ENCODE results near the gene SMAD2.
"Not testable (repeated sequence)": the region's sequence is repeated elsewhere in the genome, so short reads cannot be mapped to it uniquely, and the experiment has no call there.

SMAD2 gene

DNA sequence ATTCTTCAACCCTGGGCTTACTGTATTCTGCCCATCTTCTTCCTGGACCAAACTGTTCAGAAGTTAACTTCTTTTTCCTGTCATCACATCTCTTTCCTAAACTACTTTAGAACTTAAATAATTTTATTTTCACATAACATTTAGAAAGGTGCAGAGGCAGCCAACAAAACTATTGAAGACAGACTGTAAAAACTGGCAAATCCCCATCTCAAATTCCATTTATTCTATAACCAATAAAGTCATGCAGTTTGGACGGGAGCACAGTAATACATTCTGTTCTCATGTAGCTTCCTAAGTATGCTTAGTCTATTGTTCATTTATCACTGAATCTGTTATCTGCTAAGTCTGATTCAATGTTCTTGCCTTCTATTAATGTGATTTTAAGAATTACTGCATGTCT lies 99.1 kb downstream of the SMAD2 start:
- no peak for DNase-seq

DNA sequence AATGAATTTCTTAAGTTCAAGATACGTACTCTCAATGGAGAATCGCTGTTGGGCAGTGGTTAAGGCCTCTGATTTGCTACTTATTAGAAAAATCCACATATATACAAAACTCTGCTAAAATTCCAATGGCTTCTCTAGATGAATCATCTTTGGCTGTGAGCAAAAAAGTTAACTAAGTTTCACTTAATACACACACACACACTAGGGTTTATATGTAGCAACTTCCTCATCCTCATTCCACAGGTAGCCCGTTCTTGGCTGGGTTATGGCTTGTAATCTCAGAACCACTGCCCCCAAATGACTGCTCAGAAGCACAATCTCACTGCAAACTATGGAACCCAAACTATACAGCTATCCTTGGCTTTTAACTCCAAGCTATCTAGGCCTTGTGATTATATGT lies 99.7 kb downstream of the SMAD2 start:
- no peak for DNase-seq

DNA sequence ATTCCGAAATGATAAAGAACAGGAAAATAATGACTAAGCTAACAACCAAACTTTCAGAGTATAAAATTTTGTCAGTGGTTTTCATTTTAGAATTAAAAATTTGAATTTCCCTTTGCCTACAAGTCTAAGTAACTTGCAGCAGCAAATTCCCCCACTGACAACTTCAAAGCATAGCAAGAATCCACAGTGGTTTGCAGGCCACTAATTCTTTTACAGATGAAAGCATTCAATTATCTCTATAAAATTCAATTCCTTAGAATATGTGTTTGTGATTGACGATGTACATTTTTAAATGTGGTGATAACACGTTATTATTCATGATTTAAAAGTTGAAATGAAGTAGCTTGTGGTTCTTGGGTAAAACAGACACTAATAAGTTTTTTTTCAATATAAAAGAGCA lies 100.6 kb downstream of the SMAD2 start:
- DNase-seq = no peak

DNA sequence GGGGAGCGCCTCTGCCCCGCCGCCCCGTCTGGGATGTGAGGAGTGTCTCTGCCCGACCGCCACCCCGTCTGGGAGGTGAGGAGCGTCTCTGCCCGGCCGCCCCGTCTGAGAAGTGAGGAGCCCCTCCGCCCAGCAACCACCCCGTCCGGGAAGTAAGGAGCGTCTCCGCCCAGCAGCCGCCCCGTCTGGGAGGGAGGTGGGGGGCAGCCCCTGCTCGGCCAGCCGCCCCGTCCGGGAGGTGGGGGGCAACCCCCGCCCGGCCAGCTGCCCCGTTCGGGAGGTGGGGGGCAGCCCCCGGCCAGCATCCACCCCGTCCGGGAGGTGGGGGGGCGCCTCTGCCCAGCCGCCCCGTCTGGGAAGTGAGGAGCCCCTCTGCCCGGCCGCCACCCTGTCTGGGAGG lies 102.4 kb downstream of the SMAD2 start:
- DNase-seq = not testable (repeated sequence)

DNA sequence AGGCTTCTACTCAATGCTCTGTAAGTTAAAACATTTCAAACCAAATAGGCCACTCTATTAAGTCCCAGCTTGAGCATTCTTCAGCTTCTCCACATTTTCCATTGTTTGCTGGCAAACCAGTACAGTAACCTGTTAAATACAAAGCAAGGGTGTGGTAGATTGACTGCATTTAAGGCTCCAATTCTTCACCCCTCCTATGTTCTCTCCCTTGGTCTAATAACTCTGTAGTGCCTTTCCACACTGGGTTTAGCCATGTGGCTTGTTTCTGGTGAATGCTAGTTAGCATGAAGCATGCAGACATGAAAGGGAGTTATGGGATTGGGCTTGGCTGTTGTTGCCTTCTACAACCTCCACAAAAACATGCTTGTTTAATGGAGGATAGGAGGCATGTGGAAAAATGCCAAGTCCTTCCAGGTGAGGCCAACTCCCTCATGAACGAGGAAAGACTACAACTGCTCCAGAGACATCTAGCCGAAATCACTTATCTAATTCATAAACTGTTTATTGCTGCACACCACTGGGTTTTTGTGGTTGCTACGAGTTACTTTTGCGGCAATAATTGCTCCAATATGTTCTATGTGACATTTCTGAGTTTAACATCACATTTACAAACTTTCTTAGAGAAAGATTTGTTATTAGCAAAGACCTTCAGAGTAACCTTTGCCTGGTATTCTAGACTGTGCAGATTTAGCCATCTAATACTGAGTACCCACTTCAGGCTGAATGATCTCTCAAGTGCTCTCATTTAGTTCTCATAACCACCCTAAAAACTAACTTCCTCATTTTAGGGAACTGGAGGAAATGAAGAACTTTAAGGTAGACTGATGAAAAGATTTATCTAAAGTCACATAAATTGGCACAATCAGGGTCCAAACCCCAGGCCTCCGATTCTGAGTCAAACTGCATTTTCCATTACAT lies 104.0 kb downstream of the SMAD2 start:
- no peak for DNase-seq

DNA sequence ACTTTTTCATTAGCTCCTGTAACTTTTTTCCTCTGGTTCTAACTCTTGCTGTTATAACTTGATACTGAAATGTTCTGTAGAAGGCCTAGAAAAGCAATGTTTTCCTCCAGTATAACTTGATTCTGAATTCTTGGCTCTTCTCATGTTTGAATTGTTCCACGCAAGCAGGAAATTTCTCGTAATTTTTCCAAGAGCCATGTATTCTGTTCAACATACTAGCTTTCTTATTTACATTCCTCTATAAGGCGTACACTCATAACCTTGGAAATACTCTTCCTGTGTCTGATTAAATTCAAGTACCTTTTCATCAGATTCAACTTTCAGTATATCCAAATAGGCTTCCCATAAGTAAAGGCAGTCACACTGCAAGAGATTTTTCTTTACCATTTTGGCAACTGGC lies 109.1 kb downstream of the SMAD2 start:
- no peak for DNase-seq

DNA sequence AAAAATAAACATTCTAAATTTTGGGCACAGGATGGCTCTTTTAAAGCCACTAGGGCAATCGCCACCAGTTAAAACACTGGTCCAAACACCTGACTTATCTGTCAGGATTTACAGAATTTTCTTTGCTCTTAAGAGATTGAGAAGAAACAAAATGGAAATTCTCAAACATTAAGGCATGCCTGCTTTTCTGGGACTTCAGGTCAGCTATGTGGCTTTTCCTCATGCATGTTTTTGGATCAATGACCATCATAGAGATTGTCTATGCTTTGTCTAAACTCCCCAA lies 112.7 kb downstream of the SMAD2 start:
- no peak for DNase-seq

DNA sequence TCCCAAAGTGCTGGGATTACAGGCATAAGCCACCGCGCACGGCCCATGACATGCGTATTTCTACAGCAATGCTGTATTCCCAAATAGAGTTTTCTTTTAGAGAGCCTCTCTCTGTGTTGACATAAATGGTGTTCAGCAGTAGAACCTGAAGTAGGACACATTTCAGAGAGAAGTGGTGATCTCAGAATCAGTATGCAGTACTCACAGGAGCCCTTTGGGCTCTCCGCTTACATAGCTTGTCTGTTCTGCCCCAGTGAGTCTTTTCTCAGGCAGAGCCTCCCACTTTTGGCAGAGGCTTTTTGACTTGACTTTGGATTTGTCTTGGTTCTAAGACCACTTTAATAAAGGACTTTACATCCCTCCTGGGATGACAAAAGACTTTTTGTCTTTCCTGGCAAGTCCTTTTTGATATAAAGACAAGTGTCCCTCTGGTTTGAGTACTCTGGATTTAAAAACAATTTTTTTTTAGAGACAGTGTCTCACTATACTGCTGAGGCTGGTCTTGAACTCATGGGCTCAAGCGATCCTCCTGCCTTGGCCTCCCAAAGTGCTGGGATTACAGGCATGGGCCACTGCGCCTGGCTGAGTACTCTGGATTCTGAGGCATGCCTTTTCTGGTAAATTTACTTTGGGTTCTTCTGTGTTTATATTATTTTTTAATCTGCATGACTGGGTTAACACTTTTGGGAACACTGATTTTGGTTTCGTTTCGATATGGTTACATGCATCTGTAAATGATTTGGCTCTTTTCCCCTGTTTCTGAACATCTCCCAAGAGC lies 113.3 kb downstream of the SMAD2 start:
- no peak for DNase-seq

DNA sequence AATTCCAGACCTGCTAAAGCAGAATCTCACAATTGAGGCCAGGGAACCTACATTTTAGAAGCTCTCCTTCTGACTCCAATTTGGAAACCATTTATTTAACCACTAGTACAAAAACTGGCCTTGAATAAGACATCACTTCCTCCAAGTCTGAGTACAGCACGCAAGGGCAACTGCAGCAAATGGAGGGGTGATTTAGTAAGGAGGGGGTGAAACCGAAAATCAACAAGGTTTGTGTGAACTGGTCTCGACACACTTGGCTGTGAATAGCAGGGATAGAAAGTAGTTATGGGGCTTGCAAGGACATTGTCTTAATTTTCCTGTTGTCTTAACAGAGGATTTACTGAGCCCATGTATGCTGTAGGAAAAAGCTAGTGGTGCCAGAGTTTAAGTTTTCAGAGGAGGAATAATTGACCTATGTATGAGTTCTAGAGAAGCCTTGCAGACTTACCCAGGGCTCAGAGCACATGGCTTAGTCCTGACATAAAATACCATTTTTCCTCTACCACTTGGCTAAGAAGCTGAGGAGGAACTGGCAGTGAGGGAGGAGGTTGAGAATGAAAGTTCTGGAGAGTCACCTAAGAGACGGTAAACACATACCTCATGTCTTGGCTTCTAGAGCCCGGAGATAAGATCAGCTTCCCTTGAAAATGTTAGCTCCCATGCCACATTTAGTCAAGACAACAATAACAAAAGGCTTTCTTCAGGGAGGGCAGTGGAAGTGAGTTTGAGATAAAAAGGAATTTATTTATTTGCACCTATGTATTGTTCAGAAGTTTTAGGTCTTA lies 114.8 kb downstream of the SMAD2 start:
- no peak for DNase-seq

DNA sequence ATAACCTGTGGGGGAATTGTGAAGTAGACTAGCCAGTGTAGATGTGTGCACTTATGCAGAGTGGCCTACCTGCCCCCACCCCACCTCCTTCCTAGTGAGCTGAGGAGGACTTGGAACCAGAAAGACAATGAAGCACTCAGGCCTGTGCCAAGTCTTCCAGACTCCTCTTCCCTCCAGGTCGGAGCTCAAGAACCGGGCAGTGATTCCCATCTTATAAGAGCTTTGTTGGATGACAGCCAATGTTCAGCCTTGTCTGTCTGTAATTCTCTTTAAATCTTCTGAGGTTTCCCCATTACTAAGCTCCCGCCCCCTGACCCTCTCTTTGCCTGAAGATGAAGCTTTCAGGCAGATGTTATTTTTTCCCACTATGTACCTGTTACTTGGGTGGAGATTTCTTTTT lies 121.0 kb downstream of the SMAD2 start:
- DNase-seq = no peak

DNA sequence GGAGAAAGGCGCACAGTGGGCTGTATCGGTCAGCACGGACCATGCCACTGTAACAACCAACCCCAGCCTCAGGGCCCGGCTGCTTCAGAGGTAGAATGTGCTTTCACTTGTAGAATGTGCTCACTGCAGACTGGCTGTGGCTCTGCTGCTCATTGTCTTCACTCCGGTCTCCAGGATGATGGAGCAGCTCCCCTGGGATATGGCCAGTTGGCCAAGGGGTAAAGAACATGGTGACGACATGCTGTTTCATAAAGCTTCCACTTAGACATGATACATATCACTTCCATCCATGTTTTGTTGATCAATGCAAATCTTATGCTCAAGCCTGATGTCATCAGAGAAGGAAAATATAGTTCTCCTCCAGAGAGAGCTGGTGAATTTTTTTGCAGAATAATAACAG lies 127.7 kb downstream of the SMAD2 start:
- no peak for DNase-seq

DNA sequence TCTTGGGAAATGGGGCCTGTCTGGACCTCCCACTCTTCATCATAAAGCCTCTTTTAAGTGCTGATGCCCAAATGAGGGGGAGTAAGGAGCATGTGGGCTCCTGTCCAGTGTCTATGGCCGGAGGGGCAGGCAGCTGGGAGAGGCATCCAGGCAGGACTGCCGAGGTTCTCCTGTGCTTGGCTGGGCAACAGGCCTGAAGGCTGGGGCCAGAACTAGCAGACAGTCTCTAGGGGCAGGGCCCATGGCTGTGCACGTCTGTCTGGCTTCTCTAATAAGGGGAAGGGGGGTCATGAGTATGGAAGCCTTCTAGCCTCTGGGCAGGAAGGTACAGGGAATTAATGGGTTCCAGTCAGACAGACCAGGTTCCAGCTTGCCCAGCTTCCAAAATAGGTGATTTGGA lies 128.6 kb downstream of the SMAD2 start:
- no peak for DNase-seq

DNA sequence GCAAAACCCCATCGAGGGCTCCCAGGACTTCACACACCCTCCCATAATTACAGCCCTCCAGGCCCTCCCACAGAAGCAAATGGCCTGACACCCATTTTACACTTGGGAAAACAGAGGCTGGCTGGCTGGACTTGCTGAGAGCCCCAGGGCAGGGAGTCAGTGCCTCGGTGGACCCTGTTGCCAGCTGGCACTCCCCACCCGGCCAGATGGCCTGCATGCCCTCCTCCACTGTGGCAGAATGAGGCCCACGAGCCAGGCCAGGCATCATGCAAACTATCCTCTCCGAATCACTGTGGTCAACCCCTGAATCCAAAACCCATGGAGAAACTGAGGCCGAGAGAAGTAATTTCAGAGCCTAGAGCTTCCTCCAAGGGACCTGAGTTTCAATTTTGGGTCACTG lies 129.7 kb downstream of the SMAD2 start:
- no peak for DNase-seq

DNA sequence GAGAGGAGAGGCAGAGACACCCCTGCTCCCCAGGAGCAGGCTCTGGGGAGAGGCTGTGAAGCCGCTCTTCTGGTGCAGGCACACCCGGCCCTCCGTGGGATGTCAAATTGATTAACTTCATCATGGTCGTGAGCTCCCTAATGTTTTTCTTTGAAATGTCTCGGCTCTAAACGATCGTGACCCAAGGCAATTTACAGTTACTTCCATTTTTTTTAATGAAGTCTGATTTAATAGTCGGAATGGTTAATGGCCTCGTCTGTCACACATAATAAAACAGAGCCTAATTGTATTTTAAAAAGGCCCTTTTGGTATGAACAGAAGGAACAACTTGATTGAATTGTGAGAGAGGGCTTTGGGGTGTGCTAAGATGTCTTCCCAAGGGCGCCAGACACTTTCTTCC lies 130.2 kb downstream of the SMAD2 start:
- DNase-seq = no peak

DNA sequence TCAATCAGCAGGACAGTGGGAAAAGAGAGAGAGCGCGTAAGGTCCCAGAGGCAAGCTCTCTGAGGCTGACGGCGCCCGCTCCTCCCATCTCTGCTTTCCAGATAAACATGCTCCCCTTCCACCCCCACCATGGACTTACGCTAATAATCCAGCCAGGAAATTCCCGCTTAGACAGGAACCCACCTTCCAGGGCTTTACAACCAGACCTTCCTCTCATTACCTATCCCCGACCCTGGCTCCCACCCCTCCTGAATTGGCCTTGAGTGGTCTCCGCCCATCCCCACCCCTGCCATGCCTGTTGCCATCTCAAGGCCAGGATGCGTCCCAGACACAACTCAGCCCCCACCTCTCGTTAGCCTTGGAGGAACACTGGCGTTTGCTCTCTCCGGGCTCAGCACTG lies 131.1 kb downstream of the SMAD2 start:
- no peak for DNase-seq

DNA sequence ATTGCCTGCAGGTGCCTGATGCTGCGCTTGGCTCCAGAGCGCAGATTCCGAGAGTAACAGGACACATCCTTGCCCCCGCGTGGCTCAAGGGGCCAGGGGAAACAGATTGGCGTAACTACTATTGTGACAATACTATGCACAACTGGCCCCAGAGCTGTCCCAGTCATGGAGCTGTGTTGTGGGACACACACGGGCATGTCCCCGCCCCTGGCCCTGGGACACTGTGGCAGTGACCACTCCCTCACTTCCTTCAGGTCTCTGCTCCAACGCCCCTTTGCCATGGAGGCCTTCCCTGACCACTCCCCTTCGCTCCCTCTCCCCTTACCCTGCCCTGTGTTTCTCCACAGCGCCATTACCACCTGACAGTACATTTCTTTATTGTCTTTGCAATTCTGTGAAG lies 132.1 kb downstream of the SMAD2 start:
- DNase-seq = no peak

DNA sequence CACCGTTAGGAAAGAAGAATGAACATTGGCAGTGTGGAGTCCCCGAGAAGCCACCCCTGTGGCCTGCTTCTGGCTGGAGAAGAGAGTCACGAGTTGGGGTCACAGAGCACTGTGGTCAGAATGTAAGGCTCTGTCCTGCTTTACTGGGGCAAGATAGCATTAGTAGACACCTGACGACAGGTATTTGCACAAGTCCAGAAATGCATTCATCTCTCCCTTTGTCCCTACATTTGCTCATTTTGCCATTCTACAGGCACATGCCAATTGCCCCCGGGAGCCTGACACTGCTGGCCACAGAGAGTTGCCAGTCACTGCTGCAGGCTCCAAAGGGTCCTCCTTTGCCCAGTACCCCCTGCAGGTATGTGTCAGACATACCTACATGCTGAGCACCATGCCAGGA lies 133.3 kb downstream of the SMAD2 start:
- no peak for DNase-seq

DNA sequence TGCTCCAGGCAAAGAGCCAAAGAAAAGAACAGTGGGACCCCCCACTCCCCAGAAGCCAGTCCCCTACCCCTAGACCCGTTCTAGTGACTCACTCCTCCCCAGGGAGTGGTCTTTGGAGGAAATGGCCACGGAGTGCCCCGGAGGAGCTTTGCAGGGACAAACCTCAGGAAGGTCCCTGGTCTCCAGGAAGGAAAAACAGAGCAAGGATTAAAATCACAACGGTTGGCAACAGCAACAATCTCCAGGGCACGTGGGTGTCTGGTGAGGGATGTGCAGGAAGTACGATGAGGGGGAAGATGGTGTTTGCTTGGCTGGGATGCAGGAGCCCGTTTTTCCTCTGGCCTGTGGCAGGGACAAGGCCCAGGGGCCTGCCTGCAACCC lies 135.0 kb downstream of the SMAD2 start:
- DNase-seq = no peak

DNA sequence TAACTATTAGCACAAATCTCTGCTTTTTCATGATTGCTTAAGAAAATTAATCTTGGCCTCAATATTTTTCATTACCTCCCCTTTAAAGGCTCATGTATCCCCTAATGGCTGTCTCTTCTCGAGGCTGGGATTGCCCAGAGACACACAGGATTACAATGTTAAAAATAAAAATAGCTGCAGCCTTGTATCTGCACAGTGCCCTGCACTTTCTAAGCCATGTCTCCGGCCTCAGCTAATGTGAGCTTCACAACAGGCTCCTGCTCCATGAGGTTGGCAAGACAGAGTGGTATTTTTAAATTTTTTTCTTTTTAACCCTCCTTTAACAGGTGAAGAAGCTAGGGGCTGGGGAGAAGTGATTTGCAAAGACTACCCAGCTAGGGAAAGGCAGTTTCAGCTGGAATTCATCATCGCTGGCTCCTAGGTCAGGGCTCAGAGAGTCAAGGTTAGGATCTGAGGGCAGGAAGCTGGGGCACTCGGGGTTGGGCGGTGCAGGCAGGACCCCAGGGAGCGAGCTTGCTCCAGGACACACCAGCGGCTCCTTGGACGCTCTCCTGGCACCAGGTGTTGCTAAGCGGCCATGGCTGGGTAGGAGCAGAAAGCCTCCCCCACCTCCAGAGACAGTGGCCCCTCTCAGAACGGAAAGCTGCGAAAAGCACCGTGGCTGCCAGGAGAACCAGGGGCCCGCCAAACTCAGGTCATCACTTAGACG lies 135.6 kb downstream of the SMAD2 start:
- no peak for DNase-seq

DNA sequence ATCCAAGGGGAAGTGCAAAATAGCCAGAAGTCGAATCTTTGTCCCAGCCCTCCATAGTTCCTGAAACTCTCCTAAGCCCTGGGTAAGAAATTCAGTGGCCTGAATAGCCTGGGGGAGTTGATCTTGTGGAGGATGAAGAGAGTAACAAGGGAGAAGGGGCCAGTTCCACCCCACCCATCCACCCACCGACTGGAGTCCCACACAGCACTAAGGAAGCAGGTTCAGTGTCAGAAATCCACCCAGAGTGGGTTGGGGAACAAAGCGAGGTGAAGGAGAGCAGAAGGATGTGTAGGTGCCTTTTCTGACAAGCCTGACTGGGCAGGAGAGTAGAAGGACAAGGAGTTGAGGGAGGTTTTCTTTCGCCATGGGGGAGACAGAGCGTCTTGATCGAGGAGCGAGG lies 136.8 kb downstream of the SMAD2 start:
- no peak for DNase-seq

DNA sequence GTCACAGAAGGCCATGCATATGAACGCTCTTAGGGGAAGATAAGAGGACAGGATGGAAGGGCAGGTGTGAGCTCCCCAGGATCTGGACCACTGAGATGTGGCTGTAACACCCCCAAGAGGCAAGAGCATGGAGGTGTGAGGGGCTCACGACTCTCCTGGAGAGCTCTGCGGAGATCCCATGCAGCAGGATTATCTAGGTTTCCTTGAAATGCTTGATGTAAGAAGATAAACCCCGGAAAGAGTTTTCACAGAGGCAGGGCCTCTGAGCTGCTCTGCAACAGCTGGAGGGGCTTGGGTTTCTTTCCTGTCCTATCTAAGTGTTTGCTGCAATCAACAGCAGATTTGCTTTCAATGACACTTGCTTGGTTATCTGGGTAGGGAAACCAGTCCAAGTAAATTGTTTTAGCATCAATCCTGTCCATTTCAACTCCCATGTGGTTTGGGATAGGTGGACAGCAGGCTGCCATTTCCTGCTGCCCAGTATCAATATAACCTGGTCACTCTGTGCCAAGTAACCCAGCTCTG lies 138.9 kb downstream of the SMAD2 start:
- no peak for DNase-seq

DNA sequence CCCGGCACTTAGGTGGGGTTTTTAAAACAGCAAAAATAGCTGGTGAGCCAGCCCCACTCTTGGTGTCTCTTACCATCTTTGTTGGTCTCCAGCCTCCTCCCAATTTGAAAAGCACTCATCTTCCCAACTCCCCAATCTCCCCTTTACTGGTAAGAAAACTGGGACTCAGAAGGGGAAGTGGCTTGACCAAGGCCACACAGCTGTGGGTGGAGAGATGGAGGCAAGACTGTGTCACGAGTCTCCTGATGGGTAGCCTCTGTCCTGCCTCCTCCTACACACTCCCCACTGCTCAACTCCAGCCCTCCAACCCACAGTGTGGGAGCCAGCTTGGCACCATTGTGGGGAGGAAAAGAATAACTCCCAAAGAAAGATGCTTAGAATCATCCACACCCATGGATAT lies 140.4 kb downstream of the SMAD2 start:
- no peak for DNase-seq

DNA sequence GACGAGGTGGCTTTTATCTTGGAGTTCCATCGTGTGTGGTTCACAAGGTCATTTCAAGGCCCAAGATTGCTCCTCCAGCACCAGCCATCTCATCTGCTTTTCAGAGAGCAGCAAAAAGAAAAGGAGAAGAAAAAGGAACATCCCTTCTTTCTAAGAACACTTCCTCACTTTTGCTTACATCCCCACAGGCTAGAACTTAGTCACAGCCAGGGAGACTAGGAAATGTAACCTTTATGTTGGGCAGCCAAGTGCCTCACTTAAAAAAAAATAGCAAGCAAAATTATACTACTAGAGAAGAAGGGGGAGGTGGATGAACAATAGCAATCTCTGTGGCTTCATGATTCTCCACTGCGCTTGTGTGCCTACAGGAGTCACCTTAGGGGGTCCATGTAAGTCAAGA lies 141.8 kb downstream of the SMAD2 start:
- no peak for DNase-seq
